Tibial artery (tissue), 4 donors: ENCODE measurements around the gene RIT2.

Experiments
- DNase-seq, 2 donors: peaks; one replicate each; pipeline ENCODE4 v3.0.0-alpha.2; 2019
- H3K27ac ChIP-seq, 2 donors: fragments of 200-600 bp; sonication (generic) in 1 of 2; 1 replicate in 1 of 2; 2 replicates in 1 of 2; pipeline ENCODE4 v1.5.1; 2018 to 2019; ENCODE audit warnings: mild to moderate bottlenecking in 1 of 2
- H3K27me3 ChIP-seq, 2 donors: fragments of 200-600 bp; sonication (generic) in 1 of 2; one replicate each; pipeline versions ENCODE4 v1.5.1 to v1.6.0; 2016 to 2019
- H3K36me3 ChIP-seq, 3 donors: fragments of 200-600 bp; sonication (generic) in 2 of 3; one replicate each; pipeline ENCODE4 v1.5.1; 2016 to 2019; ENCODE audit warnings: mild to moderate bottlenecking in 2 of 3
- H3K4me1 ChIP-seq, 4 donors: fragments of 200-600 bp; sonication (generic) in 2 of 4; 1 replicate in 3 of 4; 2 replicates in 1 of 4; pipeline ENCODE4 v1.5.1; 2016 to 2019
- H3K4me3 ChIP-seq, 2 donors: fragments of 200-600 bp; sonication (generic) in 1 of 2; 1 replicate in 1 of 2; 2 replicates in 1 of 2; pipeline ENCODE4 v1.5.1; 2018 to 2019; ENCODE audit warnings: mild to moderate bottlenecking in 2 of 2
- H3K9me3 ChIP-seq, 3 donors: fragments of 200-600 bp; sonication (generic) in 1 of 3; one replicate each; pipeline ENCODE4 v1.5.1; 2016 to 2019
- CTCF ChIP-seq, 2 experiments: fragments of 200-600 bp in 1 of 2; fragments of 450-650 bp in 1 of 2; IDR thresholded peaks; one replicate each; pipeline ENCODE4 v1.5.1; 2017 to 2019; ENCODE audit warnings: antibody characterized with exemption in 2 of 2, mild to moderate bottlenecking in 1 of 2, moderate library complexity in 1 of 2
- intact Hi-C: fragments of 100-400 bp; cut with DNase I; formaldehyde crosslinking; loops from one replicate; pipeline ENCODE4 v1.15.0; 2023; ENCODE audit warnings: low total_unique reads

The RIT2 gene

DNA sequence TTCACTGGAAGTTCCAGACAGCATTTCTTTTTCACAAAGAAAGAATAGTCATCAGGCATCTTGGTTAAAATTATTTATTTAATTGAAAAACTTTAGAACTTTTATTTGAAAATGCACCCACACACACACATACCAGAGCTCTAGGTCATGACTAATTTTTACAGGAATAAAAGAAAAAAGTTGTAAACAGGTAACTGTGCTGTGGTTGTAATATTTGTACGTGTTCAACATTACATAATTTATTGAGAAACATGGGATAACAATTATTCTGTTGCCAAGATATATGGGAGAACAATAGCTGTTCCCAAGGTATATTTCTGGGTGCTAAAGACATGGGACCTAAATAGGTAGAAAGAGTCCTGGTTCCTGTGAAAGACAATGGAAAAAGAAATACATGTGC is 104.9 kb downstream of the RIT2 start:
- no peak for DNase-seq
- intact Hi-C loops = no loop called here
- H3K27ac ChIP-seq = no peak overlapping the region
- no peak for TF ChIP-seq CTCF (IDR thresholded peaks at IDR 0.05)
- H3K4me1 ChIP-seq = no peaks in the 10 kb centered on the region
- no peak overlapping the region for H3K4me3 ChIP-seq
- H3K36me3 ChIP-seq = no peaks in the 10 kb centered on the region
- no peaks in the 10 kb centered on the region for H3K27me3 ChIP-seq
- no peaks in the 10 kb centered on the region for H3K9me3 ChIP-seq

GRCh38 chr18:43009674-43010073 is 105.8 kb downstream of the RIT2 start:
- no peaks in the 10 kb centered on the region for H3K4me1 ChIP-seq
- no peak overlapping the region for H3K27ac ChIP-seq
- no peaks in the 10 kb centered on the region for H3K9me3 ChIP-seq
- no peak for DNase-seq
- no peaks in the 10 kb centered on the region for H3K36me3 ChIP-seq
- TF ChIP-seq CTCF (IDR thresholded peaks at IDR 0.05) = no peak
- no peak overlapping the region for H3K4me3 ChIP-seq
- intact Hi-C loops = no loop called here
- H3K27me3 ChIP-seq = no peaks in the 10 kb centered on the region

- no peaks in the 10 kb centered on the region for H3K27me3 ChIP-seq
- no peaks in the 10 kb centered on the region for H3K9me3 ChIP-seq
- no peak for DNase-seq
- no peak for TF ChIP-seq CTCF (IDR thresholded peaks at IDR 0.05)
- H3K4me3 ChIP-seq = no peak overlapping the region
- H3K36me3 ChIP-seq = no peaks in the 10 kb centered on the region
- no peaks in the 10 kb centered on the region for H3K4me1 ChIP-seq
- intact Hi-C loops = no loop called here
- no peak overlapping the region for H3K27ac ChIP-seq
Measured at GRCh38 chr18:43007365-43007764, 108.1 kb downstream of the RIT2 start.

DNA sequence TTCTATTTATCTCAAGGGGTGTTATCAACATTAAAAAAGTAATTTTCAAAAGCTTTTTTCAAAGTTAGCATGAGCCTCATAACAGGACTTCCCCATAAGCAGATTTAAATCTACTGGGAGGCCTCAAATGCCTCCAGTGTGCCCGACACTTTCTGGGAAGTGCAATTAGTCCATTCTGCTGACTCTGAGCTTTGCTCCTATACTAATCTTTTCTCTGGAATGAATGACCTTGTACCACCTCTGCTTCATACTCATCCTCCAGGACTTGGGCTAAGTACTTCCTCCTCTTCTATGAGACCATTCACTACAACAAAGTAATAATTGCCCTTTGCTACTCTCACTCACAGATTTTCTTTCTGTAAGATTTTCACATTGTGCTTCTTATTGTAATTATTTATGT is 111.1 kb downstream of the RIT2 start:
- Histone ChIP-seq H3K9me3 (no peaks in the 10 kb centered on the region), H3K27ac (no peak overlapping the region), H3K4me1 (no peaks in the 10 kb centered on the region), H3K36me3 (no peaks in the 10 kb centered on the region), H3K4me3 (no peak overlapping the region), H3K27me3 (no peaks in the 10 kb centered on the region)
- intact Hi-C loops = no loop called here
- no peak for TF ChIP-seq CTCF (IDR thresholded peaks at IDR 0.05)
- DNase-seq = no peak

DNA sequence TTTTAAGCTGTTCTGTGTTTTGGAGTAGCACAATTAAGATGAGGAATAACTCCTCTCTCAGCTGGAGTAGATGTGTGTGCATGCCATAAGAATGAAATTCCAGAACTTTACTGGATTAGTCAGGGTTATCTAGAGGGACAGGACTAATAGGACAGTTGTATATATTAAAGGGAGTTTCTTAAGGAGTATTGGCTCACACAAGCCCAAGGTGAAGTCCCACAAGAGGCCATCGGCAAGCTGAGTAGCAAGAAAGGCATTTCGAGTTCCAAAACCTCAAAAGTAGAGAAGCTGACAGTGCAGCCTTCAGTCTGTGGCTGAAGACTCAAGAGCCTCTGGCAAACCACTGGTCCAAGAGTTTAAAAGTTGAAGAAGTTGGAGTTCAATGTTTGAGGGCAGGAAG is 113.7 kb downstream of the RIT2 start:
- DNase-seq = no peak
- intact Hi-C loops = no loop called here
- no peaks in the 10 kb centered on the region for H3K36me3 ChIP-seq
- no peaks in the 10 kb centered on the region for H3K4me1 ChIP-seq
- H3K9me3 ChIP-seq = no peaks in the 10 kb centered on the region
- TF ChIP-seq CTCF (IDR thresholded peaks at IDR 0.05) = no peak
- H3K27ac ChIP-seq = no peak overlapping the region
- no peaks in the 10 kb centered on the region for H3K27me3 ChIP-seq
- H3K4me3 ChIP-seq = no peak overlapping the region

DNA sequence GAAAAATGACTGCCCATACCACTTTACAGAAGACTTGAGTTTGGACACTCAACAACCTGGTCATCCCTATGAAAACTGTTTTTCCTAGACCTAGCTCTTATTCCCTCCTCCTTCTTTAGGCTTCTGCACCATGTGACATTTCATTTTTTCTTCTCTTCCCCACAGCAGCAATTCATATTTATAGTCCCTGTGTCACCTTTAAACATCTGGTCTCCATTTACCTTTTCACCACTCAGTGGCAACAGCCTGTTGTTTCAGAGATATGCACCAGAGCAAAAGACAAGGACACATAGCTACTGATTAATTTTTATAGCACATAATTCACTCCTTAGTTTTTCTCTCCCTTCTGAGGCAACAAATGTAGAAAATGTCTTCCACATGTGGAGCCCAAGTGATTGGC is 118.7 kb downstream of the RIT2 start:
- intact Hi-C loops = no loop called here
- no peaks in the 10 kb centered on the region for H3K4me1 ChIP-seq
- no peak overlapping the region for H3K4me3 ChIP-seq
- no peaks in the 10 kb centered on the region for H3K9me3 ChIP-seq
- no peak for DNase-seq
- H3K36me3 ChIP-seq = no peaks in the 10 kb centered on the region
- no peak for TF ChIP-seq CTCF (IDR thresholded peaks at IDR 0.05)
- no peak overlapping the region for H3K27ac ChIP-seq
- H3K27me3 ChIP-seq = no peaks in the 10 kb centered on the region
